Tongue (tissue), 2 donors: Measurements from ENCODE around the gene GOLGA7B. TPM values are rescaled to one million over a fixed set of nuclear protein-coding genes. Genes with fewer than 3 reads are reported as not detected.

Source experiments
- DNase-seq: peaks from one replicate; pipeline ENCODE4 v3.0.0-alpha.2; 2015
- total RNA-seq: library from RNA; depleted of rRNA; stranded (reverse); fragments of >200 nt; gene quantifications from one replicate; pipeline ENCODE4 v1.2.3, GENCODE V29; 2014

GOLGA7B gene
- total RNA-seq, 1 donor from 2014 or later, result 0.10 TPM

DNA sequence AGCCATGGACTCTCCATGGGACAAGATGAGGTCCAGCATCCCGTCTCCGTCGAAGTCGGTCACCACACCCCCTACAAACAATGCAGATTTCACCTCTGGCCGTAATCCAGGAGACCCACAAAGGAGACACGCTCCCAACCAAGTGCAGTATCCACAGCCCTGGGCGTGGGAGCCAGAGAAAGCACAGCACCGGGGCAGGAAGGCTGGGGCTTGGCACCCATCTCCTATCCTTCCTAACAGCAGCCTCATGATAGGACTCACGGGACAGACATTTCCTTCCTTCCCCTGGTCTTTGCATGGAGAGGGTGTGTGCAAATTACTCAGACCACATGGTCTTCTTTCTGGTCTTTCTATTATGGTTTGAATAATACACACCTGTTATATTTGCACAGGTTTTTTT is 46.3 kb downstream of the GOLGA7B start:
- no peak for DNase-seq

DNA sequence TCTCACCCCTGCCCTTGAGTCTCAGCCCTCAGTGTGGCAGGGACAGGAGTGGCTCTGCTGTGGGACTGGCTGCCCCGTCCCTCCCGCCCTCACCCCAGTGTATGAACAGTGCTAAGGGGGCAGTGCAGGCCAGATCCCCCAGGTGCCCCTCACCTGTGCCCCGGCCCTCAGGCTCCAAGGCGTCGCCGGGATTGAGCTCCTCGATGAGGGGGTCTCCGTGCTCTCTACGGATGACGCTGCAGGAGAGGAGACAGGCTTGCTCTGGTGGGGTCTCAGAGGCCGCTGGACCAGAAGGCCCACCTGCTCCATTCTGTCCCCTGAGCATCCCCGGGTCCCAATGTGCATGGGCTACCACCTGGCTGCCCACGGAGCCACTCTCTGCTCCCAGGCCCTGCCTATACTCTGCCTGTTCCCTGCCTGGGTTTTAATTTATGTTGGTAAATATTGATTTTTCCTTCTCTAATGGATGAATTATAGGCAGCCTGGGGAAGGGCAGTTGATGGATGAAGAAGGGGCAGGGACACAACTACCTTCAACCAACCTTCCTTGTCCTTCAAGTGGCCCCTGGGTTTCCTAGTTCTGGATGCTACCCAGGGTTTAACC is 47.2 kb downstream of the GOLGA7B start:
- DNase-seq, result no peak

DNA sequence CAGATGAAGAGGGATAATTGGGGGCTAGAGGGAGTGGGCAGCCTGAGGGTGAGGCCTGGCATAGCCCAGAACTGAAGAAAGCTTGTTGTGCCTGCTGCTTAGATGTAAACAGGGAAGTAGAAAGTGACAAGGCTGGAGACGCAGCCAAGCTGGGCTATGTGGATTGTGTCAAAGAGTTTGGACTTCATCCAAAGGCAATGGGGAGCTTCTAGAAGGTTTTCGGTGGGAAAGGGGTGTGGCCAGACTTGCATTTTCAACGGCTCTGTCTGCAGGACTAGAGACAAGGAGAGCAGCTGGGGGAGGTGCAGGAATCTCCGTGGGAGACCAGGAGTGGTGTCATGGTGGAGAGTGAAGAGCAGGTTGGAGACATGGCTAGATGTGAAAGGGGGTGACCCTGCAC is 48.8 kb downstream of the GOLGA7B start:
- DNase-seq, result peak; percentile 21

DNA sequence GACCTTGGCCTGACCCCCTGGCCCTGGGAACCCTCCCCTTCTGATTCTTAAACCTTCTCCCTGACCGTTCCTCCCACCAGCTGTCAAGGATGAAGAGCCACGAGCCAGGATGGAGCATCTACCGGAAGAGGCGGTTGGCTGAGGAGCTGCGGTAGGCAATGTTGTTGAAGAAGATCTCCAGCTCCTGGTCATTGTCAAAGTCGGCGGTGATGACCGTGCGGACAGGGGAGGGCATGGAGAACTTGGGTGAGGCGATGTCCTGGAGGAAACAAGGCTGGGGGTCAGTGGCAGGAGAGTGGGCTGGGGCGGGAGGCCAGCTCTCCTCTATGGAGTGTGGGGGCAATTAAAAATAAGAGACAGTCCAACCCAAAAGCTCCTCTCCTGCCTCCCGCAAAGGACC is 51.7 kb downstream of the GOLGA7B start:
- DNase-seq, result no peak

DNA sequence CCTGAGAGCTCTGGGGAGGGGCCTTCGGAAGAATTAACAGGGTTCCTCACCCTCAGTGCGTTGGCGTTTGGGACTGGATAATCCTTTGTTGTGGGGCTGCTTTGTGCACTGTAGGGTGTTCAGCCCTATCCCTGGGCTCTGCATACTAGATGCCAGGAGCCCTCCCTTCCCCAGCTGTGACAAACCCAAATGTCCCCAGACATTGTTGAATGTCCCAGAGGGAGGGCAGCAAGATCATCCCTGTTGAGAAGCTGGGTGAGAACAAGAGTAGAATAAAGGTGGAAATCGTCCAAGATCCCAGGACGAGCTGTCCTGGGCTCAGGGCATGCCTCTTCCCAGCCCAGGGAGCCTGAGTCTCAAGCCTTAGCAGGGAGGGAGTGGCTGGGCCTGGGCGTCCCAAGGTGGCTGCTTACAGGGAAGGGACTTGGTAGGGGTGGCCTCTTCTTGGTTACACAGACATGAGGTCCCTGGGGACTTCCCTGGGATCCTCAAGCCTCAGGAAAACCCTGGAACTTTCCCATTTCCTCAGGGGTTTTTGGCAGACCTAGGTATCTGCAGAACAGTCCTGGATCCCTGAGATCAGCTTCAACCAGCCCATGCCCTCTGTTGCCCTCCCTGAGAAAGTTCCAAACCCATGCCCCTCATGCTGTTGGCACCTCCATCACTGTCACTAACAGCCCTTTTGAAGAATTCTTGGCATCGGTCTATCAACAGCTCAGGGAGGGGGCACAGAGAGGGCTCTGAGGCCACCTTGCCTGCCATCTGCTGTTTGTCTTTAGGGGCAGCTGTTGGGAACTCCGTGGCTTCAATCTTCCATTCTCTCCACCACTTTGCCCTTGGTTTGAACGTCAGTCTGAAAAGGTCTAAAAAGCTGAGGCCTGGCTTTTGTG is 53.7 kb downstream of the GOLGA7B start:
- peak; percentile 41 for DNase-seq

DNA sequence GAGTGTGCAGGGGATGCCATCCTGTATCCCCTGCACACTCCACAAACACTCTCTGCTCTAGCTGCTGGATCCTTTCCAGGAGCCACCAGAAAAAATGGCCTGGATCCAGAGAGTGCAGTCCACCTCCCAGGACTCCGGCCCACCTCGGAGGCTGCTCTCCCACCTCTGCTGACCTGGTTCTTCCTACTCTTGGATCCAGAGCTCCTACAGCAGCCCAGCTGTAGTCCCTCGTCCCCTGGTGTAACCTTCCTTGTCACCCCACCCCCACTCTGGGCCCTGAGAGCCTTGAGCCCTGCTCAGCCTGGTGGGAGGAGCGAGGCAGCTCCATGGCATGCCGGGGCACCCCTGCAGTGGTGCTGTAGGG is 54.4 kb downstream of the GOLGA7B start:
- DNase-seq, result no peak

DNA sequence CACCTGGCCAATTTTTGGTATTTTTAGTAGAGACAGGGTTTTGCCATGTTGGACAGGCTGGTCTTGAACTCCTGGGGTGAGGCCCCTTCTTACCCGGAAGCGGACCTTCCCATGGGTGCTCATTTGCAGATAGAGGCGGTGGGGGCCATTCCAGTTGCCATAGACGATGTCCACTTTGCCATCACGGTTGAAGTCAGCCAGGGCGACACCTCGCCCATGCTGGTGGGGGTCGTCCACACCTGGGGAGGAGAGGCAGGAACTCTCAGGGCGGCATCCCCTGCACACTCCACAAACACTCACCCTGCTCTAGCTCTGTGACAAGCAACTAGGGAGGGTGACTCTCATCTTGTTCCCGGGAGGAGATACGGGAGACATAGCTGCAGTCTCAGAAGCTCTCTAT is 54.9 kb downstream of the GOLGA7B start:
- DNase-seq, result no peak

DNA sequence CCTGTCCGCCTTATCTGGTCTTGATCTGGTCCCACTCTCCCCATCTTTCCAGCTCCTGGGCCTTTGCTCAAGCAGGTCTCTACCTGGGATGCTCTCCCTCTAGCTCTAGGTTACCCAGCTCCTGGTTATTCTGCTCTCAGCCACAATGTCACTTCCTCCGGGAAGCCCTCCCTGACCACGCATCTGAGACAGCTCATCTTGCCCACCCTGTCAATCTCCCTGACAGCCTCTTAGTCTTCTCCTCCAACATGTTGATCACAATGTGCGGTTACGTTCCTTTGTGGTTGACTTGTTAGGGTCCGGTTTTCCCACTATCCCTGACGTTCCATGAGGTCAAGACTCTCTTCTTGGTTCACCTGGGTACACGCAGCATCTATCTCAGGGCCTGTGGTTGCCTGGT is 55.6 kb downstream of the GOLGA7B start:
- no peak for DNase-seq

DNA sequence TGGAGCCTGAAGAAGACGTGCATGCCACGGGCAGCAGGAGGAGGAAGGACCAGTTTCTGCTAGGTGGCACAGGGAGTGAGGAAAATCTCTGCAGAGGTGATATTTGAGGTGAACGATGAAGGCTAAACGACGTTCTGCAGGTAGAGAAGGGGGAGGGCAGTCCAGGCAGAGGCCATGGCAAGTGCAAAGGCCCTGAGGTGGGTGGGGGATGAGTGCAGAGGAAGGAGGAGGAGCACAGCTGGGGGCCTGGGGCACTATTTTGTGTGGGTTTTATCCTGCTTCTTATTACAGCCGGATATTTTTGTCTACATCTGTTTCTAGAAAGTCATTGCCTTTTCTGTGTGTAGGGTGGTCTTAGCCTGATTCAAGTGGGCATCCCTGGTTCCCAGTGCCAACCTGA is 57.6 kb downstream of the GOLGA7B start:
- DNase-seq, result no peak

DNA sequence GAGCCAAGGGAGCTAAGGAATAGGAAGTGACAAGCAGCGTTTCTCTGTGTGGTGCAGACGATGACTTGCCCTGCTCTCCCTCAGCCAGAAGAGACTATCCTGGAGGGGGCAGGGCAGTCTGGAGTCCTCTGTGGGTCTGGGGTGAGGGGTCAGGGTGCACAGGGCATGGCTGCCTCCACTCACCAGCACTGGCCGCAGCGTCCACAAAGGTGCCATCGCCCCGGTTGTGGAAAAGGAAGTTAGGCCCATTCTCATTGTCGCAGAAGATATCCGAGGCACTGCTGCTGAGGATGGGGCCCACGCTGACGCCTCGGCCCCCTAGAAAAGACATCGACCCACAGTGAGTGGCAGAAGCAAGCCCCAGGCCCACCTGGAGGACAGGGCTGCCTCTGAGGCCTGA is 58.2 kb downstream of the GOLGA7B start:
- DNase-seq, result no peak

DNA sequence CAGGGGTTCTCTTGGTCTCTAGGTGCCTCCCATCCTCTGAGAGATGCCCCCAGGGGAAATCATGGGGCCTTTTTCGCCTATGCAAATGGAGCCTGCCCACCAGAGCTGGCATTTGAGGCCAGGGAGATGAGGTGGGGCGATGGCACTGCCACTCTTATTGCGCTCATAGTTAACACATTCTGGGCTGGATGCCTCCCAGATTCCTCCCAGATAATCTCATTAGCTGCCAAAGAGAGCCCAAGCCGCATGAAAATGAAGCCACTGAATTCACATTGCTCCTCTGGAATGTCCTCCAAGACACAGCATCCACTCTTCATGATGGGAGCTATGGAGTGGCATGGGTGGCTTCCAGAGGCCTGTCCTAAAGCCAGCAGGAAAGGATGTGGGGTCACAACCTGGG is 61.0 kb downstream of the GOLGA7B start:
- DNase-seq, result no peak

DNA sequence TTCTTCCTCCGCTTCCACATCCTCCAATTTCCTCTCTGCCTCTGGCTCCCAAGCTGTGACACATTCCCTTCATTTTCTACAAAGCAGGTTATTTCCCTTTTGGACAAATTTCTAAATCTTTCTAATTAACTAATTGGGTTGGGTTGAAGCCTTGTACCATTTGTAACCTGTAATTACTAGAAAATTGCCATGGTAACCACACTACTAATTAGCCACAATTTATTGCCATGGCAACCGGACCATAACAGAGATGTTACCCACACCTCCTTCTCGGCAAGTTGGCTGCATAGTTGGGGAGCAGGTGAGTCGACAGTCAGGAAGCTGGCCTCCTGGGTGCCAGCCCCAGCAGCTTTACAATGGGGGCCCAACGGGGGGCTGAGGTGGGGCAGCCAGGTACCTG is 61.6 kb downstream of the GOLGA7B start:
- DNase-seq, result no peak

DNA sequence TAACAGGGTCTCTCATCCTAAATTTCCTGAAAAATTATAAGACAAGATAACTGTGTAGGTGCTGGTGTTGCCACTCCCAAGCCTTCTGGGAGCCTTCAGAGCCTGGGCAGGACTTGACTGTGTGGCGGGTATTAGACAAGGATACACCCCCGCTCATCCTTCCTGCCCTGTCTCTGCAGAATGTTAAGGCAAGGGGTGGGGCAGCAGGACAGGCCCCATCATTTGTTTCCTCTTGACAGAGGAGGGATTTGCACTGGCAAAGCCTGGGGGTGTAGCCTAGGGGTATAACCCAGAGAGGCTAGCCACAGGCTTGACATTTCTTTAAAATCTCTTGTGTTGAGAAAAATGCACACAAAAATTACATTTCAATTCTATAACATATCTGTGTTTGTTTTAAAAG is 63.5 kb downstream of the GOLGA7B start:
- DNase-seq, result no peak

DNA sequence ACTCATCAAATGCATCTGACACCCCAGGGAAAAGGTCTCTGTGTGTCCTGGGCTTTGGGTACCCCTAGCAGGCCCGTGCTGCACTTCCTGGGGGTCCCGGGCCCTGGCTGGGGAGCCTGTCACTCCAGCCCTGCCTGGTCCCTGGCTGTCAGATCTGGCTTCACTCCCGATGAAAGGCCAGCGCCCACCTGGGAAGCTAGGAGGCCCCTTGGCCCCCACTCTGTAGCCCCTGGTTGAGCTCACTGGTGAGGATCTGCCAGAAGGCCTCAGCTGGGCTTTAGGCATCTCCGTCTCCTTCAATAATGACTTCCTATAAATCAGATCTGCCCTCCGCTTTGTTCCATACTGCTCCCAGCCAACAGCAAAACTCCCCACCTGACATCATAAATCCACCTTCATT is 64.0 kb downstream of the GOLGA7B start:
- DNase-seq, result no peak

DNA sequence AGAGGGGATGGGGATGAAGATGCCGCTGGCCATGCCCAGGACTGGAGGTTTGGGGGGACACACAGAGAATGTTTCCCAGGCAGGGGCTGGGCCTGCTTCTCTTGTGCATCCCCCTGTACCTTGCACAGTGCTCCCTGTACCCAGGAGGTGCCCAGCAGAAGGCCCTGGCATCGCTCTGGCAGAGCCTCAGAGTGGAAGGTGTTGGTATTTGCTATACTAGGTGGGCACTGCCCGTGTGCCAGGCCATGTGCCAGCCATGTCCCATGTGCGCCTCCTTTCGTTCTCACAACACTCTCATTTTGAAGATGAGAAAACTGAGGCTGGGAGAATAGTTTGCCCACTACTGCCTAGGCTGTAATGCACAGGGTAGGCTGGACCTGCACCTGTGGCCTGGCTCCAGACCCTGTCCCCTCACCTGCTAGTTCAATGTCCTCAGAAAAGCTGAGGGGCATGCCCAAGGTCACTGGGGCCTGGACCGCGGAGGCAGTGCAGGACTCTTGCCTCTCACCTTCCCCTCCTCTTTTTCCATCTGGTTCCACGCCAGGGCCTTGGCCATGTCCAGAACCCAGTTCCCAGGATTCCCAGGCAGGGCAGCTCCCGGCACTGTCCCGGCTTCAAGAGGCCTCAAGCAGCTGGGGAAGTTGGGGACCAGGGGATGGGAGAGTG is 64.7 kb downstream of the GOLGA7B start:
- DNase-seq, result no peak

DNA sequence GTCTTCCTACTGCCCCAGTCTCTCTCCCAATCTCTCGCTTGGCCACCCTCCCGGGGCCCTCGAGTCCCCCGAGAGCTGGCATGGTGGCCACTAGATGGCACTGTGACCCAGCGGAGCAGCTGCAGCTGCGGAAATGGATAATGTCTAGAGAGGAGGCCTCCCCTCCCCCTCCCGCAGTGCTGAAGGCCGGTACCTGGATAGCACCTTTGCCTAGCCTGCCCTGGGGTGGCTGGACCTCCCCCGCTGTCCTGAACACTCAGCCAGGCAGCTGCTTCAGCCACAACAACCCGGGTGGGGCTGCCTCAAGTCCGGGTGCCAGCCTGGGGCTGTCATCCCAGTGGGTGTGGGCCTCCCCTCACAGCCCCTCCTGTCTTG is 65.2 kb downstream of the GOLGA7B start:
- peak; percentile 69 for DNase-seq

DNA sequence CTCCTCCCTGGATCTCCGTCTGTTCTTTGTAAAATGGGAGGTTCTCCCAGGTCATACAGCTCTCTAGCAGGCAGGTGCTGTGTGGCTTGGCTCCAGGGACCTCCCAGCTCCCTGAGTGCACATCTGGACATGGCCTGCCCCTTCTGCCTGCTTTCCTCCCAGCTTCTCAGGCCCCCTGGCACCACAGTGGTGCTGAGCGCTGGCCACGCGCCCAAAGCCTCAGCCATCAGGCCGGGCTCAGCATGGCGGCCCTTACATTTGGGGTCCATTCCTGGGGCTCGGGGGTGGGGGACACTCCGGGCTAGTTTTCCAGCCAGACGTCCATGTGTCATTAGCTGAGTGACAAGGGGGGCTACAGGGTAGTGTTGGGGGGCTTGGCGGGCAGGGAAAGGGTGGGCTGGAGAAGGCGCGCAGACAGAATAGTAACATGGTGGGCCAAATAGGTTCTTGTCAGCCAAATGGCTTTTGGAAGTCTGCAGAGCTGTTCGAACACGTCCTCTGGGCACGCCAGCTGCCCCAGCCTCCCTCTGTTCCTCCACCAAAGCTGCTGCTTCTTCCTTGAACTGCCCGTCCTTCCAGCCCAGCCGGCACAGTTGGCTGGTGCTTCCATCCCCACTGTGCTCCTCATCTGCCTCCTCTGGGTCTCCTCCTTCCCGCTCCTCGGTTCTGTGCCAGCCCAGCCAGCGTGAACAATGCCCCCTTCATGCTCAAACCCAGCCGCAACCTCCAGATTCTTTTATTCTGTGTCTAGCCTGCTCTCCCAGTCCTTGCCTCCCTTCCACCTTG is 65.9 kb downstream of the GOLGA7B start:
- DNase-seq, result no peak

DNA sequence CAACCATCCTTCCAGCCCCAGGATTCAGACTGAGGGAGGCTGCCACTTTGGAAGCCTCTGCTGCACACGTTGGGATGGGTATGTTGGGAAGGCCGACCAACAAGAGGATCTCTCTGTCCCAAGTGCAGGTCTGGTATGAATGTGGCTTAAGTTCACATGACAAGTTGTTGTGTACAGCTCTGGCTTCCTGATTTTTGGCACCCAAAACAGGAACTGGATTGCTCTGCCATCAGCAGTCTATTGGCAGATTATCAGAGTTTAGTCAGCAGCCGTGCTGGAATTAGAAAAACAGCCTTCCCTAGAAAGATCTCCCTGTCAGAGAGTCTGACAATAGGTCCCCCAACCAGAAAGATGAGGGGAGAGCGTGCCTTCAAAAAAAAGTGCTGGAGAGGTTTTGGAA is 66.9 kb downstream of the GOLGA7B start:
- no peak for DNase-seq

DNA sequence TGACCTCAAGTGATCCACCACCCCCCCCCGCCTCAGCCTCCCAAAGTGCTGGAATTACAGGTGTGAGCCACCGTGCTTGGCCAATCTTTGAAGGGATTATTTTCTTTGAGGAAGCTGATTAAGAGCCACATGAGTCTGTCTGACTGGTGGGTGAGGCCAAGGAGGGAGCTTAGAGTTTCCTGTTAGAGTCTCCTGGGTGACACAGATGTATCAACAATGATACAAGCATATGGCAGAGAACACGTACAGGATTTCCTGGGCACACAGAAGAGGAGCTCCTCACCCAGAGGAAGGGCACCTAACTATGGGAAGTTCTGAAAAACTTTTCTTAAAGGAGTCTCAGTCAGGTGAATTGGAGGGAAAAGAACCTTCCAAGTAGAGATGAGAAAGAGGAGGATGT is 69.4 kb downstream of the GOLGA7B start:
- no peak for DNase-seq

DNA sequence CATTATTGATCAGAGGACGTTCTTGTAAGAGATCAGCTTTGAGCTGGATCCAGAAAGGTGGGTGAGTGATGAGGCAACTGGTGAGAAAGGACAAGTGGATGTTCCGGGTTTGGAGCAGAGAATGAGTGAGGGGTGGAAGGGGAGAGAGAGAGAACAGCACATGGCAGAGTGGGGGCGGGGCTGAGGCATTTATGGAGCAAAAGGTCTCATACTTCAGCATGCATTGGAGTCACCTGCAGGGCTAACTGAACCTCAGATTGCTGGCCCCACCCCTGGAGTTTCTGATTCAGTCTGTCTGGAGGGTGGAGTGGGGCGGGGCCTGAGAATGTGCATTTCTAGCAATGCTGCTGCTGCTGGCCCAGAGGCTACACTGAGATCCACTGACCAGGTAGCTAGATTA is 71.2 kb downstream of the GOLGA7B start:
- no peak for DNase-seq
